RCC 7860 (cell line): Measurements from ENCODE around the gene WNT7A.

Experiments used
- DNase-seq: peaks from one replicate; pipeline ENCODE4 v3.0.0-alpha.2; 2015; ENCODE audit warnings: low spot score
- FAIRE-seq: peaks from 2 replicates; lab custom pipeline; 2012; peaks lifted over from hg19 to GRCh38; lab: Jason Lieb, UNC

WNT7A gene

DNA sequence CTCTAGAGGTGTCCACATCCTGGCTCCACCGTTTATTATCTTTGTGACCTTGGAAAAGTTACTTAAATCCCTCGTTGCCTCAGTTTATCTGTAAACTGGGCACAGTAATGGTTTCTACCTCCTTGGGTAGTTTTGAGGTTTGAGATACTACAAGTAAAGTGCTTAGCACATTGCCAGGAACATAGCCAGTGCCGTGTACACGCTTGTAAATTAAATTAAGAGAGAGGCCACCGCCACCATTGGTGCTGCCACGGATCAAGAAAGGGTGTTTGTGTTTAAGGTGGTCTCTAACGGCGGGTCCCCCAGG, 5.8 kb upstream of the WNT7A start:
- no peak for DNase-seq

GRCh38 chr3:13884851-13885703, 5.2 kb upstream of the WNT7A start:
- FAIRE-seq (no peak), DNase-seq (peak; percentile 10)

More for the DNA sequence above, 5.8 kb upstream of the WNT7A start:
- no peak for FAIRE-seq

DNA sequence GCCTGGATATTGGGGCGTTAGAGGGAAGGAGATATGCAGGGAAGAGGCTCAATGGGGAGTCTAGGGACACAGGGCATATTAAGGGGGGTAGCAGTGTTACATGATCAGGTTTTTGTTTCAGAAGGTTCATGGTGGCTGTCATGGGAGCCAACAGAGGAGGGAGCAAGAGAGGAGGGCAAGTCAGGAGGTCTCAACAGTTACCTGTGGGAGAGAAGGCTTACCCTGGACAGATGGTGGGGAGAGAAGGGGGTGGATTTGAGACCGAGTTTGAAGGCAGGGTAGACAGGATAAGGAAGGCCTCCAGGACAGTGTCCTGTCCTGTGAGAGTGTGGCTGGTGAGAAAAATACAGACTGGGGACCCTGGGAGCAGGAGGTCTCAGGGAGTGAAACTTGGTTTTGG, 3.8 kb upstream of the WNT7A start:
- no peak for FAIRE-seq
- DNase-seq: no peak

GRCh38 chr3:13882876-13883275, 3.0 kb upstream of the WNT7A start:
- no peak for DNase-seq
- no peak for FAIRE-seq

DNA sequence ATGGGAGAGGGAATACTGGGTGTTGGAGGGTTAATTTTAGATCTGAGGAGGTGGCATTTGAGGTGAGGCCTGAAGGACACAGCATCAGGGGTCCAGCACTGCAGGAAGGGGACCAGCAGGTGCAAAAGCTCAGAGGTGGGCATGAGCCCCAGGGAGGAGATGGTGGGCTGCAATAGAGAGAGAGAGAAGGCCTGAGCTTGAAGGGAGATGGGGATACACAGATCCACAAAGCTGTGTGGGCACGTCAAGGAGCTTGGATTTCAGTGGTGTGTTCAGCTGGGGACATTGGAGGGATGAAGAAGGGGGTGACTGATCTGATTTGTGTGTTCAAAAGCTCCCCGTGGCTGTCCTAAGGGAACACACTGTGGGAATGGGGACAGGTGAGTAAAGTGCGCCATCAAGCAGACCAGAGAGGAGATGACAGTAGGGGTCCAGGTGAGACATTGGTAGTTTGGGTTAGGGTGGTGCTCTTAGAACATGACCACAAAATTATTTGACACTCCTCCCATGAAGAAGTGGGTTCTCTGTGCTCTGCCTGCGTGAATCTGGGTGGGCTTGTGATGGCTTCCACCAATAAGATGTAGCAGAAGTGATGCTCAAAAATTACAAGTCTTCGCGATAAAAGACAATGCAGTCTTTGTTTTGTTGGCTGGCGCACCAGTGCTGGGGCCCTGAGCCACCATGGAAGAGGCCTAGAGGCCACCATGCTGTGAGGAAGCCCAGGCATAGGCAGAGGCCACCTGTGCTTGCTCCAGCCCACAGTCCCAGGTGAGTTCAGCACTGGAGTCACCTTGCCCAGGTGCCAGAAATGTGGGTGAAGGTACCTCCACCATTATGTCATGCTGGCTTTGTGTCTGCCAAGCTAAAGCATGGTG, 1.9 kb upstream of the WNT7A start:
- FAIRE-seq (no peak), DNase-seq (no peak)

- FAIRE-seq (no peak), DNase-seq (no peak)
Measured at GRCh38 chr3:13880811-13881156, 913 bp upstream of the WNT7A start.

DNA sequence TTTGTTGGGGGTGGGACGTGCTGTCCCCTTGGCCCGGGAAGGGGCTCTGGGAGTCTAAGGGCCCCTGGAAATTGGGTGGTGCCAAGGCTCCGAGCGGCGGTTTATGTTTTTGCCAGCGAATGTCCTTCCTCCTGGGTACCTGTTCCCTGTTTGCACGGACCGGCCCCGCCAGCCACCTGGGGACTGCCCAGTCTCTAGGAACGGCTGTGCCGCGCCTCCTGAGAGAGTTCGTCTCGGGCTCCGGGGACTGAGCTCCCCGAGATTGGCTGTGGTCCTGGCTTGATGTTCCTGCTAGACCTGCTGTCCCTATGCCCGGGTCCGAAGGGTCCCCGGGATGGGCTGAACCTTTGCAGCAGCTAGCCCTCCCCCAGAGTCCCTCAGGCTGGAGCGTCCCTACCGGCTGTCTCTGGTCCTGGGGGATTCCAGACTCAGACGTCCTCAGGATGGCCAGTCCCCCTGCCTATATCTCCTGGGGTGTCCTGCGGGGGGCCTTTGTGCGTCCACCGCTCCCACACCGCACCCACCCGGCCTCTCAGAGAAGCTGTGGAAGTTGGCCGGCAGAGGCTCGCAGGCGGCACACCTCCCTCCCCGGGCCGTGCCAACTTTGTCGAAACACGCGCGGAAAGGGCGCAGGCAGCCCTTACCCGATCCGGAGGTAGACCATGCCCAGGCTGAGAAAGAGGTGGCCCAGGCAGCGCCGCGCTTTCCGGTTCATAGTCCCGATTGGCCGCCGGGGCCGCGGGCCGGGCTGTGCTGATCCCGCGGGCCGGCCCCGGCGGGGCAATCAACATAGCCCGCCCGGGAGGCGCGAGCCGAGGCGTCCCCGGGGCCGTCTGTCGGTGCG, 547 bp downstream of the WNT7A start:
- no peak for FAIRE-seq
- DNase-seq: no peak

GRCh38 chr3:13878281-13879101, 1.4 kb downstream of the WNT7A start:
- FAIRE-seq (no peak), DNase-seq (no peak)

DNA sequence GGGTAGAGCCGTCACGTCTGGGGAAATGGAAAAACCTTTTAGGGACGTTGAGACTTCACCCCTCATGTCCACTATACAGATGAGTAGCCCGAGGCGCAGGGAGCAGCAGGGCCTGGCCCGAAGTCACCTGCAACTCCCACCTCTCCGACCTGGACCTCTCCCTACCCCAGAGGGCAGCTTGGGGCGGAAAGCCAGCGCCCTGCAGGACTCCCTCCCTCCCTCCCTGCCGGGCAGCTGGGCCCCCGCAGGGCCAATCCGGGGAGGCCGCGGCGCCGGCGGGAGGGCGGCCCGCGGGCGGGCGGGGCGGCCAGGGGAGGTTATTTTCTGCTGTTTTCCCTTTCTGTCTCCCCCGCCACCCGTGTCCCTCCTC, 2.0 kb downstream of the WNT7A start:
- FAIRE-seq (no peak), DNase-seq (no peak)

GRCh38 chr3:13876451-13877100, 3.3 kb downstream of the WNT7A start:
- no peak for FAIRE-seq
- no peak for DNase-seq

- no peak for DNase-seq
- no peak for FAIRE-seq
Measured at GRCh38 chr3:13874891-13875290, 5.0 kb downstream of the WNT7A start.

GRCh38 chr3:13873818-13874217, 6.1 kb downstream of the WNT7A start:
- FAIRE-seq: no peak

GRCh38 chr3:13872451-13872850, 7.4 kb downstream of the WNT7A start:
- FAIRE-seq: no peak
- DNase-seq: no peak

More at GRCh38 chr3:13873818-13874217, 6.1 kb downstream of the WNT7A start:
- no peak for DNase-seq

DNA sequence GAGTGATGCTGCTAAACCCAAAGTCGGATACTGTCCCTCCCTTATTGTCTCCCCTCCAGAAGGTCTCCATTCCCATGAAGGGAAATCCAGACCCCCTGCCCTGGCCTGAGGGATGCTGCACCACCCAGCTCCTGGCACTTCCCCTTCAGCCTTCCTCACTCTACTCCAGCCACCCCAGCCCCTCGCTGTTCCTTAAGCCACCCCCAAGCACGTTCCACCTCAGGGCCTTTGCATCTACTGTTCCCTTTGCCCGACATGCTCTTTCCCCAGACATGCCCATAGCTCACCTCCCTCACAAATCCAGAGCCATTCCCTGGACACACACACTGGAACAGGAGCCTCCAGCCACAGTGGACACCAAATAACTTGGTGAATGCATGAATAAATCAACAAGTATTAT, 8.1 kb downstream of the WNT7A start:
- FAIRE-seq (no peak), DNase-seq (no peak)

- no peak for FAIRE-seq
- DNase-seq: no peak
Measured at GRCh38 chr3:13870902-13871301, 9.0 kb downstream of the WNT7A start.

DNA sequence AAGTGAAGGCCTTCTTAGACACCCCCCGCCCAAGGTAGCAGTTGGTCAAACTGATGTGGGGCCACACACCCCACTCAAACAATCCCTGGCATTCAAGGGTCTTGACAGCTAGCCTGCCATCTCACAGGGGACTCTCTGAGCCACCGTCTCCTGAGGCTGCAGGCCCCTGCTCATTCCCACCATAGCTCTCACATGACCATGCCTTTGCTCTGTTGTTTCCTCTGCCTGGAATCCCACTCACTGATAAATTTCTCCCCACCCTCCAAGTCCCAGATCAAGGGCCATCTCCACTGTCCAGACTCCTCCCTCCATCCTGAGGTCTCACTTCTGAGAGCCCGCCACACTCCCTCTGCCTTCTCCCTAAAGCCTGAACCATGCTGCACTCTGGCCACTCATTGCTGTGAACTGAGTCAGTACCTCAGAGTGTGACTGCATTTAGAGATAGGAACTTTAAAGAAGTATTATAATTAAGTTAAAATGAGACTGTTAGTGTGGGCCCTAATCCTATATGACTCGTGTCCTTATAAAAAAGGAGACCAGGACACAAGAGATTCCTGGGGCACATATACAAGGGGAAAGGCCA, 10.0 kb downstream of the WNT7A start:
- DNase-seq: no peak

GRCh38 chr3:13868844-13869724, 10.8 kb downstream of the WNT7A start:
- FAIRE-seq: no peak
- DNase-seq: no peak

More for the DNA sequence above, 10.0 kb downstream of the WNT7A start:
- no peak for FAIRE-seq

GRCh38 chr3:13867732-13868131, 12.1 kb downstream of the WNT7A start:
- no peak for DNase-seq
- no peak for FAIRE-seq
